OCI-LY1 (cell line): Measurements from ENCODE around the gene NID2.

Experiments
- H2AFZ ChIP-seq: fragments of 200-600 bp; sonication (generic), shearing (Covaris generic); 2 replicates; pipeline ENCODE4 v1.6.0; 2014; ENCODE audit warnings: antibody characterized with exemption, mild to moderate bottlenecking, low read length
- H3F3A ChIP-seq: fragments of 200-600 bp; sonication (generic), shearing (Covaris generic); 2 replicates; pipeline ENCODE4 v1.6.0; 2014; ENCODE audit warnings: mild to moderate bottlenecking, antibody characterized with exemption, low read length, moderate library complexity; ENCODE audit not compliant: insufficient read depth
- H3K27ac ChIP-seq: fragments of 200-600 bp; sonication (generic); 2 replicates; pipeline ENCODE4 v1.5.1; 2014; ENCODE audit warnings: low read length, mixed run types, mild to moderate bottlenecking, low read depth; ENCODE audit not compliant: poor library complexity, severe bottlenecking
- H3K27me3 ChIP-seq: fragments of 200-600 bp; sonication (generic); 2 replicates; pipeline ENCODE4 v1.6.0; 2014; ENCODE audit warnings: antibody characterized with exemption, mild to moderate bottlenecking, low read length, moderate library complexity; ENCODE audit not compliant: insufficient read depth
- H3K36me3 ChIP-seq: fragments of 200-600 bp; sonication (generic); 2 replicates; pipeline ENCODE4 v1.6.1; 2014; ENCODE audit warnings: mild to moderate bottlenecking, antibody characterized with exemption, low read length, moderate library complexity, mixed read lengths; ENCODE audit not compliant: insufficient read depth
- H3K4me1 ChIP-seq: fragments of 200-600 bp; sonication (generic); 2 replicates; pipeline ENCODE4 v1.5.1; 2014; ENCODE audit warnings: mild to moderate bottlenecking, low read length, moderate library complexity; ENCODE audit not compliant: insufficient read depth, severe bottlenecking
- H3K4me2 ChIP-seq: fragments of 200-600 bp; sonication (generic), shearing (Covaris generic); 2 replicates; pipeline ENCODE4 v1.6.1; 2014; ENCODE audit warnings: low read length
- H3K4me3 ChIP-seq: fragments of 200-600 bp; sonication (generic); 2 replicates; pipeline ENCODE4 v1.5.1; 2014; ENCODE audit warnings: low read length, low read depth, mild to moderate bottlenecking, mixed read lengths; ENCODE audit not compliant: poor library complexity, severe bottlenecking
- H3K79me2 ChIP-seq: fragments of 200-600 bp; shearing (Covaris generic); 2 replicates; pipeline ENCODE4 v1.6.1; 2016; ENCODE audit warnings: mixed run types, low read length, mixed read lengths; ENCODE audit not compliant: insufficient read depth
- H3K9ac ChIP-seq: fragments of 200-600 bp; sonication (generic), shearing (Covaris generic); 2 replicates; pipeline ENCODE4 v1.6.1; 2014; ENCODE audit warnings: mild to moderate bottlenecking, low read length, mixed read lengths
- H3K9me2 ChIP-seq: fragments of 200-600 bp; sonication (generic), shearing (Covaris generic); 2 replicates; pipeline ENCODE4 v1.6.1; 2014; ENCODE audit warnings: low read depth, mild to moderate bottlenecking, low read length, mixed read lengths
- H3K9me3 ChIP-seq: fragments of 200-600 bp; shearing (Covaris generic); 2 replicates; pipeline ENCODE4 v1.6.1; 2014; ENCODE audit warnings: low read length, mixed read lengths
- H4K20me1 ChIP-seq: fragments of 200-600 bp; sonication (generic), shearing (Covaris generic); 2 replicates; pipeline ENCODE4 v1.6.0; 2016; ENCODE audit warnings: mild to moderate bottlenecking, low read length; ENCODE audit not compliant: insufficient read depth
- EZH2 ChIP-seq: fragments of 200-600 bp; sonication (generic), shearing (Covaris generic); IDR thresholded peaks from 2 replicates; pipeline ENCODE4 v1.8.0; 2017; ENCODE audit warnings: borderline replicate concordance, mixed run types, mild to moderate bottlenecking, antibody characterized with exemption, low read length, moderate library complexity, mixed read lengths
- TF ChIP-seq, protein P1 (sequence below): fragments of 200-600 bp; sonication (generic), shearing (Covaris generic); IDR thresholded peaks from 2 replicates; pipeline ENCODE4 v1.5.1; 2017; ENCODE audit warnings: mild to moderate bottlenecking, antibody characterized with exemption, low read length, moderate library complexity, mixed read lengths

The NID2 gene

DNA sequence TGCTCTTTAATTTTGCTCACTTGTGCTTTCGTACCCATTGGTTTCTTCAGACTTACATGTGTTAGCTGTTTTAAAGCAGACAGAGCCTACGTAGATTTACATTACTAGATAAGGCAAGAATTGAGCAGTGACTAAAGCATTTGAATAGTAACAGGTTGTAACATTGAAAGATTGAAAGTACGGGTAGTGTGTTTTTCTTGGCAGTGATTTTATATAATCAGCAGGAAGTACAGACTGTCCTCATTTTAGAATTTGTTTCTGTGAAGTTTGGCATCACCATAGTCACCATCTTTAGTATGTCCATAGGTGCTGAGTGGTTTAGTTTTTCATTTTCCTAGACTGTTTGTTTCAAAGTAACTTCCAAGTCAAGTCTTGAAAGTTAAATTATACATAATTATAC lies 65.5 kb downstream of the NID2 start:
- H3K4me2 ChIP-seq = no peak overlapping the region
- H3K36me3 ChIP-seq = peaks cover 99% of the 10 kb centered on the region
- no peak overlapping the region for H3K27ac ChIP-seq

DNA sequence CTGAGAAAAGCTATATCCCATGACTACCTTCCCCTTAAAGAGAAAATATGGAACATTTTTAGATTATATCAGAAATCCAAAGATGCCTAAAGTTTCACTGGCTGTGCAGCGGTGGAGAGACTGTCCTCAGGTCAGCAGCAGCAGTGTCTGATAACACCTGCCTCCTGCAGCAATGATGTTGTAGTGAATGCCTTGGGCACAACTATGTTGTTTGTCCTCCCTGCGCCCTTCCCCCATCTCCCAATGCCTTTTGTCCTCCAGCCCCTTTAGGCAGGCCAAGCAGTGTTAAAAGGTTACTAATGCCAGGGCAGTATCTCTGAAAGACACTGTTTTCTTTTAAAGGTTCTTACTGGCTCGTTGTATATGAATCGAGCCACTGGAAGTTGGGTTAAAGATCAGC lies 66.3 kb downstream of the NID2 start:
- no peaks in the 10 kb centered on the region for H3K79me2 ChIP-seq
- H3K36me3 ChIP-seq = peaks cover 99% of the 10 kb centered on the region
- no peaks in the 10 kb centered on the region for H3F3A ChIP-seq
- H3K27me3 ChIP-seq = no peaks in the 10 kb centered on the region
- H3K9ac ChIP-seq = no peak overlapping the region
- no peaks in the 10 kb centered on the region for H3K9me3 ChIP-seq
- no peaks in the 10 kb centered on the region for H4K20me1 ChIP-seq
- no peak overlapping the region for H3K4me3 ChIP-seq
- no peak overlapping the region for H3K4me2 ChIP-seq
- H3K4me1 ChIP-seq = no peaks in the 10 kb centered on the region
- H3K9me2 ChIP-seq = no peaks in the 10 kb centered on the region
- no peak for TF ChIP-seq EZH2
- TF ChIP-seq, protein P1, sequence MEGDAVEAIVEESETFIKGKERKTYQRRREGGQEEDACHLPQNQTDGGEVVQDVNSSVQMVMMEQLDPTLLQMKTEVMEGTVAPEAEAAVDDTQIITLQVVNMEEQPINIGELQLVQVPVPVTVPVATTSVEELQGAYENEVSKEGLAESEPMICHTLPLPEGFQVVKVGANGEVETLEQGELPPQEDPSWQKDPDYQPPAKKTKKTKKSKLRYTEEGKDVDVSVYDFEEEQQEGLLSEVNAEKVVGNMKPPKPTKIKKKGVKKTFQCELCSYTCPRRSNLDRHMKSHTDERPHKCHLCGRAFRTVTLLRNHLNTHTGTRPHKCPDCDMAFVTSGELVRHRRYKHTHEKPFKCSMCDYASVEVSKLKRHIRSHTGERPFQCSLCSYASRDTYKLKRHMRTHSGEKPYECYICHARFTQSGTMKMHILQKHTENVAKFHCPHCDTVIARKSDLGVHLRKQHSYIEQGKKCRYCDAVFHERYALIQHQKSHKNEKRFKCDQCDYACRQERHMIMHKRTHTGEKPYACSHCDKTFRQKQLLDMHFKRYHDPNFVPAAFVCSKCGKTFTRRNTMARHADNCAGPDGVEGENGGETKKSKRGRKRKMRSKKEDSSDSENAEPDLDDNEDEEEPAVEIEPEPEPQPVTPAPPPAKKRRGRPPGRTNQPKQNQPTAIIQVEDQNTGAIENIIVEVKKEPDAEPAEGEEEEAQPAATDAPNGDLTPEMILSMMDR = no peak
- no peak overlapping the region for H3K27ac ChIP-seq
- no peak overlapping the region for H2AFZ ChIP-seq

More for the DNA sequence above, 65.5 kb downstream of the NID2 start:
- Histone ChIP-seq H3F3A (no peaks in the 10 kb centered on the region), H3K9ac (no peak overlapping the region), H3K79me2 (no peaks in the 10 kb centered on the region), H3K4me3 (no peak overlapping the region), H2AFZ (no peak overlapping the region), H3K9me2 (no peaks in the 10 kb centered on the region), H3K9me3 (no peaks in the 10 kb centered on the region), H3K27me3 (no peaks in the 10 kb centered on the region), H3K4me1 (no peaks in the 10 kb centered on the region), H4K20me1 (no peaks in the 10 kb centered on the region)
- no peak for TF ChIP-seq EZH2
- TF ChIP-seq, protein P1 = no peak

DNA sequence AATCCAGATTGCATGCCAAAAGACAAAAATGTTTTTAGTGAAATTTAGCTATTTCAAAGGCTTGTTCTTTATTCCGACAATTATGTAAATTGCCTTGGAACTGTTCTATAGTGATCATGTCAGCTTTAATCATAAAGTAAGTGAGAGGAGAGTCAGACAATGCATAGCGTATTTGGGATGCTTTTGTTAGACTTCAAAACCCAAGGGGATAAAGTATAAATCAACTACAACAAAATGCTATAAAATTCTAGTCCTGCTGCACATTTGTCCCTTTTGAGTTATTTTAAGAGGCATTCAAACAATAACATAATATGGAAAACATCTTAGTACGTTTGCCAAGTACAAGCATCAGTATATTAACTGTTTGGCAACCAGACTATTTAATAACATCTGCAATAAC lies 68.2 kb downstream of the NID2 start:
- TF ChIP-seq EZH2 = no peak
- TF ChIP-seq, protein P1 = no peak
- no peak overlapping the region for H3K4me3 ChIP-seq
- no peaks in the 10 kb centered on the region; the same call in 1 of the 2 replicates for H3K79me2 ChIP-seq
- no peak overlapping the region for H2AFZ ChIP-seq
- no peaks in the 10 kb centered on the region for H3K4me1 ChIP-seq
- peaks cover 98% of the 10 kb centered on the region for H3K36me3 ChIP-seq
- no peaks in the 10 kb centered on the region for H3K9me2 ChIP-seq
- H3K27me3 ChIP-seq = no peaks in the 10 kb centered on the region
- H3F3A ChIP-seq = no peaks in the 10 kb centered on the region
- no peak overlapping the region for H3K9ac ChIP-seq
- no peaks in the 10 kb centered on the region for H4K20me1 ChIP-seq
- no peaks in the 10 kb centered on the region for H3K9me3 ChIP-seq
- H3K27ac ChIP-seq = no peak overlapping the region
- H3K4me2 ChIP-seq = no peak overlapping the region
